Measurements from ENCODE around the gene LIX1.

GRCh38 chr5:97095318-97095732, 47.1 kb downstream of the LIX1 start:
- TF ChIP-seq, protein P1, sequence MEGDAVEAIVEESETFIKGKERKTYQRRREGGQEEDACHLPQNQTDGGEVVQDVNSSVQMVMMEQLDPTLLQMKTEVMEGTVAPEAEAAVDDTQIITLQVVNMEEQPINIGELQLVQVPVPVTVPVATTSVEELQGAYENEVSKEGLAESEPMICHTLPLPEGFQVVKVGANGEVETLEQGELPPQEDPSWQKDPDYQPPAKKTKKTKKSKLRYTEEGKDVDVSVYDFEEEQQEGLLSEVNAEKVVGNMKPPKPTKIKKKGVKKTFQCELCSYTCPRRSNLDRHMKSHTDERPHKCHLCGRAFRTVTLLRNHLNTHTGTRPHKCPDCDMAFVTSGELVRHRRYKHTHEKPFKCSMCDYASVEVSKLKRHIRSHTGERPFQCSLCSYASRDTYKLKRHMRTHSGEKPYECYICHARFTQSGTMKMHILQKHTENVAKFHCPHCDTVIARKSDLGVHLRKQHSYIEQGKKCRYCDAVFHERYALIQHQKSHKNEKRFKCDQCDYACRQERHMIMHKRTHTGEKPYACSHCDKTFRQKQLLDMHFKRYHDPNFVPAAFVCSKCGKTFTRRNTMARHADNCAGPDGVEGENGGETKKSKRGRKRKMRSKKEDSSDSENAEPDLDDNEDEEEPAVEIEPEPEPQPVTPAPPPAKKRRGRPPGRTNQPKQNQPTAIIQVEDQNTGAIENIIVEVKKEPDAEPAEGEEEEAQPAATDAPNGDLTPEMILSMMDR (IDR thresholded peaks at IDR 0.05; ENCODE audit: low read length) = no peak
- TF ChIP-seq EZH2 (IDR thresholded peaks at IDR 0.05; ENCODE audit: borderline replicate concordance, low read length) = no peak

All from OCI-LY1 (cell line).